ENCODE data around the gene BMERB1. TPM values are rescaled to one million over a fixed set of nuclear protein-coding genes. Genes with fewer than 3 reads are reported as not detected.

The BMERB1 gene
- total RNA-seq, 1 experiment from 2014 or later, result 13.6 TPM

DNA sequence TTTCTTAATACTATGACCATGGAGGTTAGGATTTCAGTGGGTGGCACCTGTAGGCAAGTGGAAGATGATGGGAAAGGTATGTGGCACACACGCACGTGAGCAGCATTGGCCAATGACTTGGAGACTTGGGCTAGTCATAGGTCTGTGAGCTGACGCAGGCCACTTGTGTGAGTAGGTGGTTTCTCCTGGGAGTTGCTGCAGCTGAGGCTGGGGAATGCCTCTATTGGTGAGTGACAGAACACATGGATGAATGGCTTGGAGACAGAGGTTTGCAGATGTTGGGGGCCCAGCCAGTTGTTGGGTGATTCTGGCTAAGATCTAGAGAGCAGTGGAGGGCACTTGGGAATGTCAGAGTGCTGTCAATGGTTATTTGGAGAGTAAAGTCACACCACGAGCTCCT lies 144.4 kb downstream of the BMERB1 start:
- DNase-seq (ENCODE audit: low spot score) (no peak), ATAC-seq (no peak)
- Mint-ChIP-seq H3K9me3 (peaks cover 10% of the 10 kb centered on the region), H3K36me3 (peaks cover 4% of the 10 kb centered on the region), H3K27me3 (ENCODE audit: low read depth) (no peaks in the 10 kb centered on the region), H3K27ac (no peak overlapping the region), H3K4me1 (no peaks in the 10 kb centered on the region), H3K4me3 (no peak overlapping the region)
- POLR2A ChIA-PET, result no interaction called here
- CTCF ChIA-PET, result no interaction called here
- TF ChIP-seq SOX15 (CRISPR knock-in tag; IDR thresholded peaks at IDR 0.05), result no peak
- no peak for TF ChIP-seq ZNF425 (CRISPR knock-in tag; conservative IDR thresholded peaks at IDR 0.05)
- no peak for TF ChIP-seq ZNF281 (CRISPR knock-in tag; IDR thresholded peaks at IDR 0.05)
- TF ChIP-seq, protein P1, sequence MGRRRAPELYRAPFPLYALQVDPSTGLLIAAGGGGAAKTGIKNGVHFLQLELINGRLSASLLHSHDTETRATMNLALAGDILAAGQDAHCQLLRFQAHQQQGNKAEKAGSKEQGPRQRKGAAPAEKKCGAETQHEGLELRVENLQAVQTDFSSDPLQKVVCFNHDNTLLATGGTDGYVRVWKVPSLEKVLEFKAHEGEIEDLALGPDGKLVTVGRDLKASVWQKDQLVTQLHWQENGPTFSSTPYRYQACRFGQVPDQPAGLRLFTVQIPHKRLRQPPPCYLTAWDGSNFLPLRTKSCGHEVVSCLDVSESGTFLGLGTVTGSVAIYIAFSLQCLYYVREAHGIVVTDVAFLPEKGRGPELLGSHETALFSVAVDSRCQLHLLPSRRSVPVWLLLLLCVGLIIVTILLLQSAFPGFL (CRISPR knock-in tag; IDR thresholded peaks at IDR 0.05; ENCODE audit: borderline replicate concordance), result no peak
- no peak for TF ChIP-seq ATF6 (CRISPR knock-in tag; IDR thresholded peaks at IDR 0.05)
- no peak for TF ChIP-seq KAT7 (CRISPR knock-in tag; IDR thresholded peaks at IDR 0.05; ENCODE audit: borderline replicate concordance)
- TF ChIP-seq ZNF121 (CRISPR knock-in tag; IDR thresholded peaks at IDR 0.05), result no peak
- TF ChIP-seq ZSCAN18 (CRISPR knock-in tag; IDR thresholded peaks at IDR 0.05), result no peak
- TF ChIP-seq ESRRA (CRISPR knock-in tag; IDR thresholded peaks at IDR 0.05; ENCODE audit: borderline replicate concordance), result no peak

DNA sequence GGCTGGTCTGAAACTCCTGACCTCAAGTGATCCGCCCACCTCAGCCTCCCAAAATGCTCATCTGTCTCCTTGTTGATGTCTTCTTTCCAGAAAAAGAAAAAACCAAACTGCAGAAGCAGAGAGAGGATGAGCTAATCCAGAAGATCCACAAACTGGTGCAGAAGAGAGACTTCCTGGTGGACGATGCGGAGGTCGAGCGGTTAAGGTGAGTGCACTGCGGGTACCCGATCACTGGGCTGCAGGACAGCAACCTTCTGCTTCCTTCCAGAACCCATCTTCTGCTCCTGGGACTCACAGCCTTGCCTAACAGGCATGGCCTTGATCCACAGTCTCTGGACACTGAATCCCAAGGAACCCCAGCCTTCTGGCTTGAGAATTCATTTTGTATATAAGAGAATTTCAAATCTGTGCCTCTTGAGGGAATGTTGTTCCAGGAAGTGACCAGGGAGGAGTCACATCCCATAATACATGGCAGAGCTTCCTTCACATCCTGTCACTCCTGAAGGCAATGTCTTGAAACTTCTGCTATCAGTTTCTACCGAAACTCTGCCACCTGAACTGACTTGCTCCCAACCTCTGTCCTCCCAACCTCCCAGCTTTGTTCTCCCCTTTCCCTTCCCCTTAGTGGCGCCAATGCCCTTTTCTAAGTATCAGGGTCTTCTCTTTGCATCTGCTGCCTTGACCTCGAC lies 146.9 kb downstream of the BMERB1 start:
- POLR2A ChIA-PET, result no interaction called here
- DNase-seq (ENCODE audit: low spot score) (no peak), ATAC-seq (no peak)
- Mint-ChIP-seq H3K27me3 (ENCODE audit: low read depth) (no peaks in the 10 kb centered on the region), H3K36me3 (peaks cover 22% of the 10 kb centered on the region), H3K27ac (no peak overlapping the region), H3K4me1 (no peaks in the 10 kb centered on the region), H3K9me3 (peaks cover 27% of the 10 kb centered on the region), H3K4me3 (no peak overlapping the region)
- CTCF ChIA-PET, result no interaction called here
- no peak for TF ChIP-seq ZBTB21 (CRISPR knock-in tag; IDR thresholded peaks at IDR 0.05; ENCODE audit: borderline replicate concordance)
- no peak for TF ChIP-seq AFF4 (CRISPR knock-in tag; IDR thresholded peaks at IDR 0.05; ENCODE audit: borderline replicate concordance)
- TF ChIP-seq USF2 (CRISPR knock-in tag; IDR thresholded peaks at IDR 0.05), result no peak
- TF ChIP-seq SMAD3 (CRISPR knock-in tag; IDR thresholded peaks at IDR 0.05; ENCODE audit: borderline replicate concordance), result no peak
- TF ChIP-seq, protein P2, sequence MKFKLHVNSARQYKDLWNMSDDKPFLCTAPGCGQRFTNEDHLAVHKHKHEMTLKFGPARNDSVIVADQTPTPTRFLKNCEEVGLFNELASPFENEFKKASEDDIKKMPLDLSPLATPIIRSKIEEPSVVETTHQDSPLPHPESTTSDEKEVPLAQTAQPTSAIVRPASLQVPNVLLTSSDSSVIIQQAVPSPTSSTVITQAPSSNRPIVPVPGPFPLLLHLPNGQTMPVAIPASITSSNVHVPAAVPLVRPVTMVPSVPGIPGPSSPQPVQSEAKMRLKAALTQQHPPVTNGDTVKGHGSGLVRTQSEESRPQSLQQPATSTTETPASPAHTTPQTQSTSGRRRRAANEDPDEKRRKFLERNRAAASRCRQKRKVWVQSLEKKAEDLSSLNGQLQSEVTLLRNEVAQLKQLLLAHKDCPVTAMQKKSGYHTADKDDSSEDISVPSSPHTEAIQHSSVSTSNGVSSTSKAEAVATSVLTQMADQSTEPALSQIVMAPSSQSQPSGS (CRISPR knock-in tag; IDR thresholded peaks at IDR 0.05; ENCODE audit: borderline replicate concordance, low read depth), result no peak
- no peak for TF ChIP-seq CREM (CRISPR knock-in tag; IDR thresholded peaks at IDR 0.05)
